NCI-H446 (cell line): ENCODE measurements around the gene RPH3AL.
"Not testable (repeated sequence)": the region's sequence is repeated elsewhere in the genome, so short reads cannot be mapped to it uniquely, and the experiment has no call there.

Source experiments
- DNase-seq, 2 experiments: peaks; one replicate each; lab custom pipeline; 2025; lab: John Stamatoyannopoulos, UW

RPH3AL gene

DNA sequence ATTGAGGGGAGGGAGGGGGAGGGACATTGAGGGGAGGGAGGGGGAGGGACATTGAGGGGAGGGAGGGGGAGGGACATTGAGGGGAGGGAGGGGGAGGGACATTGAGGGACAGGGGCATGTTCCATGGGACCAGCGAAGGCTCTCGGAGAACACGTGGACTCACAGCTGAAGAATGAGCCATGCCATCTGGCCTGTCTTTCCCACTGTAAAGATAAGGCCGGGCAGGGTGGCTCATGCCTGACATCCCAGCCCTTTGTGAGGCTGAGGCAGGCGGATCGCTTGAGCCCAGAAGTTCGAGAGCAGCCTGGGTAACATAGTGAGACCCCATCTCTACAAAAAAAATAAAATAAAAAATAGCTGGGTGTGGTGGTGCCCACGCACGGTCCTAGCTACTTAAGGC lies 32.5 kb downstream of the RPH3AL start:
- DNase-seq: no peak

GRCh38 chr17:319266-319665 lies 33.3 kb downstream of the RPH3AL start:
- no peak for DNase-seq

DNA sequence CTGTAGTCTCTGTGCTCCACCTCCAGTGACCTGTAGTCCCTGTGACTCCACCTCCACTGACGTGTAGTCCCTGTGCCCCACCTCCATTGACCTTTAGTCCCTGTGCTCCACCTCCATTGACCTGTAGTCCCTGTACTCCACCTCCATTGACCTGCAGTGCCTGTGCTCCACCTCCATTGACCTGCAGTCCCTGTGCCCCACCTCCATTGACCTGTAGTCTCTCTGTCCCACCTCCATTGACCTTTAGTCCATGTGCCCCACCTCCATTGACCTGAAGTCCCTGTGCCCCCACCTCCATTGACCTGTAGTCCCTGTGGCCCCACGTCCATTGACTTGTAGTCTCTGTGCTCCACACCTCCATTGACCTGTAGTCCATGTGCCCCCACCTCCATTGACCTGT lies 35.5 kb downstream of the RPH3AL start:
- not testable (repeated sequence) for DNase-seq

GRCh38 chr17:315399-315798 lies 37.2 kb downstream of the RPH3AL start:
- DNase-seq: not testable (repeated sequence)

DNA sequence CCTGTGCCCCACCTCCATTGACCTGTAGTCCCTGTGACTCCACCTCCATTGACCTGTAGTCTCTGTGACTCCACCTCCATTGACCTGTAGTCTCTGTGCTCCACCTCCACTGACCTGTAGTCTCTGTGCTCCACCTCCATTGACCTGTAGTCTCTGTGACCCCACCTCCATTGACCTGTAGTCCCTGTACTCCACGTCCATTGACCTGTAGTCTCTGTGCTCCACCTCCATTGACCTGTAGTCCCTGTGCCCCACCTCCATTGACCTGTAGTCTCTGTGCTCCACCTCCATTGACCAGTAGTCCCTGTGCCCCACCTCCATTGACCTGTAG lies 38.0 kb downstream of the RPH3AL start:
- not testable (repeated sequence) for DNase-seq

DNA sequence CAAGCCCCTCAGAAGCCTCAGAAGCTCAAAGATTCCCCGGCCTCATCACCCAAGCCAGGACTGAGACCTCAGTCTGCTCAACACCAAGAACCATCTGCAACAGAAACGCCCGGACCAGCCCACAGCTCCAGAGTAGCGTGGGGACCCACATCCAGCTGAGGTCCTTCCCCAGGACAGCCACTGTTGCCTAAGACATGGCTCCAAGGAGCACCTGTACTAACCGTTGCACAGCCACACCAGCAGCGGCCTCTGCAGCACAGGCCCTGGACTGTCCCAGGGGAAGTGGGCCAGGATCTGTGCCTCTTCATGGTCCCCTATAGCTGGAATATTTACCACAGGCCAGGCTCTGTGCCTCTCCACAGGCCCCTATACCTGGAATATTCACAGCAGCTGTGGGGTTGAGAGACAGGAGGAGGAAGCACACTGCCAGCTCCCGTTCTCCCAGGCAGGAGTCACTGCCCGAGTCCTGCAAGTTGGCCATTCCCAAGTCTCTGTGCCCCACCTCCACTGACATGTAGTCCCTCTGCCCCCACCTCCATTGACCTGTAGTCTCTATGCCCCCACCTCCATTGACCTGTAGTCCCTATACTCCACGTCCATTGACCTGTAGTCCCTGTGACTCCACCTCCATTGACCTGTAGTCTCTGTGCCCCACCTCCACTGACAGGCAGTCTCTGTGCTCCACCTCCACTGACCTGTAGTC lies 38.5 kb downstream of the RPH3AL start:
- DNase-seq: no peak

GRCh38 chr17:313231-313630 lies 39.4 kb downstream of the RPH3AL start:
- DNase-seq: no peak

- no peak for DNase-seq
These were observed 40.0 kb downstream of the RPH3AL start for GRCh38 chr17:312476-313148.

- DNase-seq: no peak
These were observed 41.4 kb downstream of the RPH3AL start for GRCh38 chr17:311119-311782.

DNA sequence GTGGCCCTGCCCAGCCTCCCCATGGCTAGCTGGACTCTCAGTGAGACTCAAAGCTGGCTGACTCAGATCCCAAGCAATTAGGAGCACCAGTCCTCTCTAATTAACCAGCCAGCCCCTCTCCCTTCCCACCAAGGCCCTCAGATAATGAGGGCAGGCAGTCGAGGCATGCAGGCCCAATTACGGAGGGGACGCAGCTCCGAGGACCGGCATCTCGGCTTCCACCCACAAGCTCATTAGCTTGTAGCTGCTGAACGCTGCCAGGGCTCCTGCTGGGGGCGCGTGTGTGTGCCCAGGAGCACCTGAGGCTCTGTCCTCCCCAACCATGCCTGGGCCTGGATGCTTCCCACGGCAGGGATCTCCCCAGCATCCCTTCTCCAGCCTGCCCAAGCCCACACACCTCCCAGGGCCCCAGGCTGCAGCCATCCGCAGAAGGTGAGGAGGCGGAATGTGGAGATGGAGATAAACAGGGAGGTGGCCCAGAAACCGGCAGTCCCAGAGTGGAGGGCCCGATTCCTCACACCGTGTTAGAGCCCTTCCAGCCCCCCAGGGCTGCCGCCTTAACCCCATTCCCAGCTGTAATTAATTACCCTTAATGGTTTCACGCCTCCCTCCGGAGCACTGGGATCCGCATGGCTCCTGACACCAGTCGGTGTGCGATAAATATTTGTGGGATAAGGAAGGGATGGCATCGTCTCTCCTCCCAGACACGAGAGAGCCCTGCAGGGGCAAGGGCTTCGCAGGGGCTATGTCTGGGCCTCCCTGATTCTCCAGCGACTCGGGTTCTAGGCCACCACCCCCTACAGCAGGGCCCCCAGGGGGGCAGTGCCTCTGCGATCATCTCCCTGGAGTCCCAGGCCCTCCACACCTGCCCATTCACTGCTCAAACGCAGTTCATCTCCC lies 42.2 kb downstream of the RPH3AL start:
- DNase-seq: no peak

DNA sequence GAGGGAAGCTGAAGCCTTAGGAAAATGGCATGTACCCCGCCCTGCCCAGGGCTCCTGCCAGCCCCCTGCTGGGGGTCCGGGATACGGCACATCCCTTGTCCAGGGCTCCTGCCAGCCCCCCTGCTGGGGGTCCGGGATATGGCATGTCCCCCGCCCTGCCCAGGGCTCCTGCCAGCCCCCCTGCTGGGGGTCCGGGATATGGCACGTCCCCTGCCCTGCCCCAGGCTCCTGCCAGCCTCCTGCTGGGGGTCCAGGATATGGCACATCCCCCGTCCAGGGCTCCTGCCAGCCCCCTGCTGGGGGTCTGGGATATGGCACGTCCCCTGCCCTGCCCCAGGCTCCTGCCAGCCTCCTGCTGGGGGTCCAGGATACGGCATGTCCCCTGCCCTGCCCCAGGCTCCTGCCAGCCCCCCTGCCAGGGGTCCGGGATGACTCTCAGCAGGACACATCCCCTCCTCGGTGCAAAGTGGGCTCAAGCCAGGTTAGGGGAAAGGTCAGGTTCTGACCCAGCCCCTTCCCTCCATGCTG lies 43.2 kb downstream of the RPH3AL start:
- no peak for DNase-seq

DNA sequence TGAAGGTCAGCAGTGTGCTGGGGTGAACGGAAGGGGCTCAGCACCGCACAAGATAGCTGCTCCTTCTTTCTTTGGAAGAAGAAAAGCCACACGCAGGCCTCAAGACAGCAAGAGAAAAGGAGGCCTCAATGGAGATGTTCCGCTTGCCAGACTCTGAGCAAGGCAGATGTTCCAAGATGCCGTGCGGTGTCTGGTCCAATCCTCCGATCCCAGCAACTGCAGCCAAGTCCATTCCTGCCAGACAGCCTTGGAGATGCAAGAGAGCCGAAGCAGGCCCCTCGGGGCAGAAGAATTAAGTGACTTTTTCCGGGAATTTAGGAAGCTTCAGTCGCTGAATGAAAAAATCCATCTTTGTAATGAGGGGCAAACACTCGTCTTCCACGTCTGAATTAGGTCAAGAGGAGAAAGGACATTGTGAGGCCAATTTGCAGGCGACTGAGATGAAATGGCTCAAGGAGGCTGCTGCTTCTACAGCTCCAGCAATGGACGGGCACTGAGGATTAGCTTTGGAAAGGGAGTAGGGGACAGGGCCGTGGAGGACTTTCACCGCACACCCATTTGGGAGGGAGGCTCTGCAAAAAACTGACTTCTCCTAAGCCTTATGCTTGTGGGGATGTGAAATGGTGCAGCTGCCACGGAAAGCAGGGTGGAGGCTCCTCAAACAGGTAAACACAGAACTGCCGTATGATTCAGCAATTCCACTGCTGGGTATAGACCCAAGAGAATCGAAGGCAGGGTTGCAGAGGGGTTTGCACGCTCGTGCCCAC lies 44.7 kb downstream of the RPH3AL start:
- no peak for DNase-seq

GRCh38 chr17:307295-307691 lies 45.3 kb downstream of the RPH3AL start:
- no peak for DNase-seq

DNA sequence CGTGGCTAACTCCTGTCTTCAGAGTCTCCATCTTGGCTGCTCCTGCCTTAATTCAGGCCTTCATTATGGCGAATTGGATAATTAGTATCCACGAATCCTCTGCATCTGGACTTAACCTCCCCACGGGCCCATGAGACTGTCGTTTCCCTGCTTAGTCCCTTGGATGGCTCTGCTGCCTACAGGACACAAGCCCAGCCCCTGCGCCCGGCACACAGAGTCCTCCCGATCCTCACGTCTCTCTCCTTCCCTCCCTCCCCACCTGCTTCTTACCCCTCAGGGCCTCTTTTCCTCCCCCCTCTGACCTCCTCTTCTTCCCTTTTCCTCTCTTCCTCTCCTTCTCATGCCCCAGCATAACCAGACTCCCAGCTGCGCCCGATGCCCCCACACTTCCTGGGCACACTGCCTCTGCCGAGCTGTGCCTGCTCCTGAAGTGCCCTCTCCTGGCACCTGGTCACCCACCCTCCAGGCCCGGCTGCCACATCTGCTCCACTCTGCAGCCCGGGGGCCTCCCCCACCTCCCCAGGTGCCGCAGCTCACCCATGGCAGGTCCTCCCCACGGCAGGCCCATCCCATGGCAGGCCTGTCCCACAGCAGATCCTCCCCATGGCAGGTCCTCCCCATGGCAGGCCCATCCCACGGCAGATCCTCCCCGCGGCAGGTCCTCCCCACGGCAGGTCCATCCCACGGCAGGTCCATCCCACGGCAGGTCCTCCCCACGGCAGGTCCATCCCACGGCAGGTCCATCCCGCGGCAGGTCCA lies 45.9 kb downstream of the RPH3AL start:
- DNase-seq: no peak

- DNase-seq: no peak
These were observed 46.5 kb downstream of the RPH3AL start for GRCh38 chr17:306116-306515.

GRCh38 chr17:305090-305976 lies 47.3 kb downstream of the RPH3AL start:
- no peak for DNase-seq

- DNase-seq: no peak
These were observed 48.1 kb downstream of the RPH3AL start for GRCh38 chr17:304461-304860.

DNA sequence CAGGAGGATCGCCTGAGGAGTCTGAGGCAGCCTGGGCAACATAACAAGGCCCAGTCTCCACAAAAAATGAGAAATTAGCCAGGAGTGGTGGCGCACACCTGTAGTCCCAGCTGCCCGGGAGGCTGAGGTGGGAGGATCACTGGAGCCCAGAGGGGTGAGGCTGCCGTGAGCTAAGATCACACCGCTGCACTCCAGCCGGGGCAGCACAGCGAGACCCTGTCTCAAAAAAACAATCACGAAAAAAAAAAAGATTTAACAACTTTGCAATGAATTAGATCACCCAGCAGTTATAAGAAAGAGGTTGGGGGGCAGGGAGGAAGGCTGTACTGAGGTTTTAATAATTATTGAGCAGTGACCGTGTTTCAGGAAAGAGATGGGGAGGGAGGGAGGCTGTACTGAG lies 49.4 kb downstream of the RPH3AL start:
- no peak for DNase-seq

- DNase-seq: no peak
These were observed 50.3 kb downstream of the RPH3AL start for GRCh38 chr17:302300-302698.
